Ovary (tissue), 9 donors: Measurements from ENCODE around the gene RASD1. TPM values are rescaled to one million over a fixed set of nuclear protein-coding genes. Genes with fewer than 3 reads are reported as not detected.

Experiments
- DNase-seq, 5 donors: peaks; one replicate each; pipeline ENCODE4 v3.0.0-alpha.2; 2019 to 2020
- H3K27ac ChIP-seq, 2 donors: fragments of 200-600 bp; one replicate each; pipeline versions ENCODE4 v1.5.1 to v1.8.0; 2019 to 2022
- H3K27me3 ChIP-seq: fragments of 200-600 bp; one replicate; pipeline ENCODE4 v1.8.0; 2022
- H3K36me3 ChIP-seq: fragments of 200-600 bp; sonication (generic); one replicate; pipeline ENCODE4 v1.5.1; 2019
- H3K4me1 ChIP-seq: one replicate; pipeline ENCODE4 v1.8.1; 2013; ENCODE audit warnings: mild to moderate bottlenecking, moderate library complexity; ENCODE audit not compliant: insufficient read depth
- H3K4me3 ChIP-seq: fragments of 200-600 bp; sonication (generic); one replicate; pipeline ENCODE4 v1.5.1; 2017
- H3K9me3 ChIP-seq, 2 donors: fragments of 200-600 bp in 1 of 2; sonication (generic) in 1 of 2; one replicate each; pipeline versions ENCODE4 v1.5.1 to v1.8.1; 2013 to 2019; ENCODE audit warnings: mild to moderate bottlenecking in 1 of 2, moderate library complexity in 1 of 2
- CTCF ChIP-seq, 3 donors: fragments of 450-650 bp in 2 of 3; fragments of 200-600 bp in 1 of 3; IDR thresholded peaks; one replicate each; pipeline versions ENCODE4 v1.5.1 to v1.8.0; 2016 to 2022; ENCODE audit warnings: antibody characterized with exemption in 3 of 3, mild to moderate bottlenecking in 1 of 3
- EP300 ChIP-seq: sonication (generic); formaldehyde crosslinking; IDR thresholded peaks from one replicate; pipeline ENCODE4 v1.6.1; 2017; ENCODE audit warnings: antibody characterized with exemption
- POLR2A ChIP-seq: fragments of 450-650 bp; IDR thresholded peaks from one replicate; pipeline ENCODE4 v1.6.1; 2017; ENCODE audit warnings: antibody characterized with exemption, mild to moderate bottlenecking, moderate library complexity
- WGBS, 3 donors: extraction: QIAGEN DNeasy Blood & Tissue Kit in 1 of 3; methylation state at CpG; one replicate each; pipeline versions ENCODE4 v1.1.5 to v1.1.7; 2013 to 2017; 5-methylcytosine and 5-hydroxymethylcytosine counted together
- intact Hi-C, 4 donors: fragments of 100-400 bp; cut with DNase I; formaldehyde crosslinking; loops; one replicate each; pipeline versions ENCODE4 v1.11.0 to v1.15.1; 2022 to 2023
- polyA plus RNA-seq, 2 donors: library from polyadenylated mRNA; stranded (reverse); fragments of 200-250 nt in 1 of 2; fragments of 350-450 nt in 1 of 2; fragmentation: Illumina TruSeq in 1 of 2; extraction: RNeasy Lipid Tissue Mini Kit (QIAGEN cat#74804) in 1 of 2; gene quantifications; one replicate each; pipeline ENCODE4 v1.2.3, GENCODE V29; 2013 to 2014
- total RNA-seq, 7 donors: library from RNA; depleted of rRNA in 2 of 7; stranded (reverse); fragments of >200 nt in 2 of 7; fragmentation: NEBNext Ultra II Directional in 3 of 7; extraction: Animal tissue kit (Norgen Biotek cat#: 25700) in 3 of 7; gene quantifications; one replicate each; pipeline versions ENCODE4 v1.1.0 to v1.2.4, GENCODE V29; 2016 to 2023
- donor health status: DM: no; HTN: no; CAD: no; lungs with moderate emphysema.
- donor health status: DM: no; HTN: no; CAD: no.
- donor health status: Bipolar disorder and iron deficiency.
- donor health status: DM: yes; HTN: yes; CAD: no.
- donor health status: DM: no; HTN: no; CAD: no.
- donor health status: DM: yes; HTN: yes; CAD: no.

Gene RASD1
- total and polyA plus RNA-seq, 9 donors, result 1.9 to 55.9 (median 27.3) TPM

- 71 to 76% (median 74%) methylated on average over 6 of the region's 6 CpGs for WGBS, 3 donors
- DNase-seq, result no peak
- TF ChIP-seq CTCF (IDR thresholded peaks at IDR 0.05) (no peak), POLR2A (no peak), EP300 (no peak)
- peaks cover 3% of the 10 kb centered on the region for H3K4me1 ChIP-seq
- H3K9me3 ChIP-seq, result no peaks in the 10 kb centered on the region
- intact Hi-C loops, result no loop called here
- no peak overlapping the region for H3K4me3 ChIP-seq
- no peaks in the 10 kb centered on the region for H3K36me3 ChIP-seq
- no peak overlapping the region for H3K27ac ChIP-seq
- no peaks in the 10 kb centered on the region for H3K27me3 ChIP-seq
Observed at GRCh38 chr17:17480593-17481148, 15.5 kb downstream of the RASD1 start.

GRCh38 chr17:17479209-17479608, 17.0 kb downstream of the RASD1 start:
- H3K27ac ChIP-seq, result no peak overlapping the region
- 93 to 98% (median 94%) methylated on average over 3 of the region's 3 CpGs for WGBS, 3 donors
- H3K27me3 ChIP-seq, result no peaks in the 10 kb centered on the region
- no peak for DNase-seq
- no peak for TF ChIP-seq EP300
- TF ChIP-seq CTCF (IDR thresholded peaks at IDR 0.05), result no peak
- TF ChIP-seq POLR2A, result no peak
- H3K9me3 ChIP-seq, result no peaks in the 10 kb centered on the region
- no peak overlapping the region for H3K4me3 ChIP-seq
- H3K36me3 ChIP-seq, result no peaks in the 10 kb centered on the region
- H3K4me1 ChIP-seq, result peaks cover 3% of the 10 kb centered on the region
- intact Hi-C loops, result no loop called here

GRCh38 chr17:17476865-17477467, 19.2 kb downstream of the RASD1 start, which contains the start of gene MED9:
MED9 (plus strand) TSS chr17:17477000; CDS start chr17:17477042, 42 bp downstream.
- 0 to 1% (median 0%) methylated on average over 45 to 47 of the region's 47 CpGs for WGBS, 3 donors
- no peaks in the 10 kb centered on the region for H3K36me3 ChIP-seq
- intact Hi-C loops, result no loop called here
- DNase-seq, result peak; percentile 91 to 96 (median 95)
- TF ChIP-seq EP300 (no peak), POLR2A (peak; percentile 55)
- H3K27ac ChIP-seq, result peak within 1 kb of the TSS; percentile 70 to 72
- H3K9me3 ChIP-seq, result no peaks in the 10 kb centered on the region
- peak within 1 kb of the TSS; percentile 99 for H3K4me3 ChIP-seq
- H3K4me1 ChIP-seq, result peaks cover 3% of the 10 kb centered on the region
- no peaks in the 10 kb centered on the region for H3K27me3 ChIP-seq

GRCh38 chr17:17474341-17474740, 21.9 kb downstream of the RASD1 start:
- intact Hi-C loops, result no loop called here
- DNase-seq, result no peak
- TF ChIP-seq CTCF (IDR thresholded peaks at IDR 0.05), result no peak
- TF ChIP-seq EP300, result no peak
- TF ChIP-seq POLR2A, result no peak
- 40 to 57% (median 45%) methylated on average over 7 of the region's 7 CpGs for WGBS, 3 donors
- H3K4me3 ChIP-seq, result no peak overlapping the region
- H3K27me3 ChIP-seq, result no peaks in the 10 kb centered on the region
- no peaks in the 10 kb centered on the region for H3K36me3 ChIP-seq
- no peaks in the 10 kb centered on the region for H3K9me3 ChIP-seq
- H3K27ac ChIP-seq, result no peak overlapping the region
- H3K4me1 ChIP-seq, result peaks cover 3% of the 10 kb centered on the region

- Histone ChIP-seq H3K9me3 (no peaks in the 10 kb centered on the region), H3K36me3 (no peaks in the 10 kb centered on the region), H3K27ac (no peak overlapping the region), H3K4me3 (no peak overlapping the region), H3K4me1 (peaks cover 3% of the 10 kb centered on the region), H3K27me3 (no peaks in the 10 kb centered on the region)
- no peak for DNase-seq
- TF ChIP-seq CTCF (IDR thresholded peaks at IDR 0.05) (no peak), EP300 (no peak), POLR2A (no peak)
- 47 to 55% (median 49%) methylated on average over 8 of the region's 8 CpGs for WGBS, 3 donors
- intact Hi-C loops, result no loop called here
Observed at GRCh38 chr17:17472333-17472920, 23.8 kb downstream of the RASD1 start.
